SK-N-SH (cell line): ENCODE results near the gene DIAPH1. TPM values are rescaled to one million over a fixed set of nuclear protein-coding genes. Genes with fewer than 3 reads are reported as not detected.
"Not testable (repeated sequence)": the region's sequence is repeated elsewhere in the genome, so short reads cannot be mapped to it uniquely, and the experiment has no call there.

Experiments used
- CTCF ChIA-PET: fragments of 300-600, 350-600 bp; formaldehyde crosslinking; extraction: SDS; loops from one replicate; lab custom pipeline; 2021; lab: Yijun Ruan, JAX
- POLR2A ChIA-PET: fragments of 350-600 bp; sonication (Branson Sonifier 250); formaldehyde crosslinking; extraction: SDS; loops from one replicate; lab custom pipeline; 2020; ENCODE audit warnings: antibody characterized with exemption, inconsistent platforms; lab: Yijun Ruan, JAX
- DNase-seq: peaks from one replicate; pipeline ENCODE4 v3.0.0; 2012
- H2AFZ ChIP-seq: fragments of 200-600 bp; sonication (generic); 2 replicates; pipeline ENCODE4 v1.8.1; 2016; ENCODE audit warnings: antibody characterized with exemption, mild to moderate bottlenecking, low read depth
- H3F3A ChIP-seq: fragments of 200-600 bp; sonication (generic); replicated peaks from 2 replicates; pipeline ENCODE3; 2016; ENCODE audit warnings: antibody characterized with exemption, mild to moderate bottlenecking; ENCODE audit not compliant: insufficient read depth
- H3K27ac ChIP-seq, 2 experiments: fragments of 200-500 bp in 1 of 2; fragments of 200-600 bp in 1 of 2; sonication (Bioruptor generic) in 1 of 2; sonication (generic), shearing (Covaris generic) in 1 of 2; 2 replicates each; pipeline versions ENCODE4 v1.5.1 to v1.6.1; 2014 to 2016; ENCODE audit warnings: low read depth in 2 of 2, inconsistent platforms in 1 of 2, low read length in 1 of 2, mild to moderate bottlenecking in 1 of 2, mixed read lengths in 1 of 2
- H3K27me3 ChIP-seq: fragments of 200-600 bp; sonication (generic), shearing (Covaris generic); 2 replicates; pipeline ENCODE4 v1.6.1; 2016; ENCODE audit warnings: mixed run types; ENCODE audit not compliant: insufficient read depth
- H3K36me3 ChIP-seq, 2 experiments: fragments of 200-500 bp in 1 of 2; fragments of 200-600 bp in 1 of 2; sonication (Bioruptor generic) in 1 of 2; sonication (generic) in 1 of 2; replicated peaks in 1 of 2; 2 replicates each; pipeline versions ENCODE3 to v1.5.1; 2014 to 2016; ENCODE audit warnings: low read length in 1 of 2, mild to moderate bottlenecking in 1 of 2; ENCODE audit not compliant: insufficient read depth in 2 of 2, control insufficient read depth in 1 of 2
- H3K4me1 ChIP-seq, 2 experiments: fragments of 200-500 bp in 1 of 2; fragments of 200-600 bp in 1 of 2; sonication (Bioruptor generic) in 1 of 2; sonication (generic), shearing (Covaris generic) in 1 of 2; 2 replicates each; pipeline versions ENCODE4 v1.5.1 to v1.6.1; 2014 to 2016; ENCODE audit warnings: low read depth in 1 of 2, low read length in 1 of 2, mixed run types in 1 of 2; ENCODE audit not compliant: insufficient read depth in 2 of 2, control insufficient read depth in 1 of 2
- H3K4me2 ChIP-seq: fragments of 200-600 bp; sonication (generic), shearing (Covaris generic); 2 replicates; pipeline ENCODE4 v1.6.1; 2017; ENCODE audit warnings: mixed run types
- H3K4me3 ChIP-seq, 2 experiments: fragments of 200-500 bp in 1 of 2; fragments of 200-600 bp in 1 of 2; sonication (Bioruptor generic) in 1 of 2; sonication (generic), shearing (Covaris generic) in 1 of 2; 2 replicates each; pipeline versions ENCODE4 v1.5.1 to v1.8.1; 2014 to 2016; ENCODE audit warnings: low read depth in 2 of 2, inconsistent platforms in 1 of 2, low read length in 1 of 2, mild to moderate bottlenecking in 1 of 2, mixed read lengths in 1 of 2, moderate library complexity in 1 of 2
- H3K79me2 ChIP-seq: fragments of 200-600 bp; sonication (generic); 2 replicates; pipeline ENCODE4 v1.8.1; 2017; ENCODE audit warnings: mild to moderate bottlenecking; ENCODE audit not compliant: insufficient read depth
- H3K9ac ChIP-seq: fragments of 200-600 bp; sonication (generic); 2 replicates; pipeline ENCODE4 v1.6.1; 2017; ENCODE audit warnings: mixed run types
- H3K9me2 ChIP-seq: fragments of 200-600 bp; sonication (generic); 2 replicates; pipeline ENCODE4 v1.6.1; 2017; ENCODE audit warnings: mixed run types
- H3K9me3 ChIP-seq: fragments of 200-600 bp; sonication (generic); 2 replicates; pipeline ENCODE4 v1.6.1; 2017; ENCODE audit warnings: mixed run types, mild to moderate bottlenecking, moderate library complexity
- H4K20me1 ChIP-seq: fragments of 200-600 bp; sonication (generic); 2 replicates; pipeline ENCODE4 v1.6.1; 2017; ENCODE audit warnings: mild to moderate bottlenecking, mixed run types; ENCODE audit not compliant: insufficient read depth
- CTCF ChIP-seq: fragments of 200-600 bp; sonication (generic); IDR thresholded peaks from 2 replicates; pipeline ENCODE4 v1.6.1; 2017; ENCODE audit warnings: antibody characterized with exemption, mild to moderate bottlenecking, moderate library complexity
- ELF1 ChIP-seq: IDR thresholded peaks from 2 replicates; pipeline ENCODE4 v1.4.0; 2012
- FOXM1 ChIP-seq: IDR thresholded peaks from 2 replicates; pipeline ENCODE4 v1.4.0; 2012; ENCODE audit warnings: low read depth, mild to moderate bottlenecking
- IRF3 ChIP-seq: fragments of 150-350 bp; IDR thresholded peaks from 2 replicates; pipeline ENCODE4 v1.6.1; 2016; ENCODE audit warnings: mild to moderate bottlenecking, low read depth, low read length
- NFIC ChIP-seq: IDR thresholded peaks from 2 replicates; pipeline ENCODE4 v1.4.0; 2012; ENCODE audit warnings: borderline replicate concordance
- POLR2AphosphoS5 ChIP-seq: IDR thresholded peaks from 2 replicates; pipeline ENCODE4 v1.6.1; 2012; ENCODE audit warnings: low read depth, low read length
- RAD21 ChIP-seq: IDR thresholded peaks from 2 replicates; pipeline ENCODE4 v1.6.1; 2012; ENCODE audit warnings: mild to moderate bottlenecking, low read length
- RCOR1 ChIP-seq: fragments of 150-350 bp; IDR thresholded peaks from 2 replicates; pipeline ENCODE4 v1.6.1; 2017; ENCODE audit warnings: antibody characterized with exemption, low read length
- REST ChIP-seq: IDR thresholded peaks from 2 replicates; pipeline ENCODE4 v1.6.1; 2012; ENCODE audit warnings: mild to moderate bottlenecking, low read depth, low read length, moderate library complexity
- RFX5 ChIP-seq: IDR thresholded peaks from 2 replicates; pipeline ENCODE4 v1.6.1; 2012; ENCODE audit warnings: mild to moderate bottlenecking, improper control_type of control experiment, low read length
- SMC3 ChIP-seq: IDR thresholded peaks from 2 replicates; pipeline ENCODE4 v1.6.1; 2012; ENCODE audit warnings: low read depth, low read length, improper control_type of control experiment
- TAF1 ChIP-seq: IDR thresholded peaks from 2 replicates; pipeline ENCODE4 v1.6.1; 2012; ENCODE audit warnings: low read depth, mild to moderate bottlenecking, low read length, moderate library complexity, borderline replicate concordance
- TCF12 ChIP-seq: IDR thresholded peaks from 2 replicates; pipeline ENCODE4 v1.4.0; 2012
- USF1 ChIP-seq: IDR thresholded peaks from 2 replicates; pipeline ENCODE4 v1.4.0; 2012; ENCODE audit warnings: low read depth, borderline replicate concordance
- WGBS: methylation state at CpG from one replicate; pipeline ENCODE4 v1.1.6; 2017; ENCODE audit warnings: low lambda C conversion rate; 5-methylcytosine and 5-hydroxymethylcytosine counted together
- polyA plus RNA-seq, 3 experiments: library from polyadenylated mRNA; depleted of rRNA; stranded (reverse); fragments of >200 nt; gene quantifications; 2 replicates each; pipeline ENCODE4 v1.2.3, GENCODE V29; 2012

DIAPH1 gene
- polyA plus RNA-seq, 1 of the 3 experiments (the other 2 are of a cell fraction) = 30.4 TPM

- TF ChIP-seq REST = no peak
- no peak for TF ChIP-seq USF1
- TF ChIP-seq TCF12 = no peak
- no peak for TF ChIP-seq SMC3
- no peak for TF ChIP-seq RAD21
- no peak for TF ChIP-seq TAF1
- no peak for TF ChIP-seq CTCF
- no peak for TF ChIP-seq FOXM1
- TF ChIP-seq RCOR1 = no peak
- no peak for TF ChIP-seq RFX5
- no peak for TF ChIP-seq NFIC
- TF ChIP-seq IRF3 = no peak
- no peak for TF ChIP-seq ELF1
- no peak for TF ChIP-seq POLR2AphosphoS5
- ChIA-PET CTCF (no interaction called here), POLR2A (no interaction called here)
- Histone ChIP-seq H3K9me2 (no peaks in the 10 kb centered on the region), H3K79me2 (peaks cover 99% of the 10 kb centered on the region), H3K36me3 (peaks cover 4 to 8% of the 10 kb centered on the region in 2 experiments), H3K9me3 (no peaks in the 10 kb centered on the region), H3K27me3 (no peaks in the 10 kb centered on the region), H3K4me1 (no peaks in the 10 kb centered on the region), H3K27ac (no peak overlapping the region), H3K4me2 (no peak overlapping the region), H3F3A (peaks cover 6% of the 10 kb centered on the region), H4K20me1 (no peaks in the 10 kb centered on the region; the same call in 1 of the 2 replicates), H3K9ac (no peak overlapping the region), H2AFZ (no peak overlapping the region), H3K4me3 (no peak overlapping the region)
- WGBS = 97% methylated on average over 3 of the region's 3 CpGs
- no peak for DNase-seq
Observed at GRCh38 chr5:141611289-141611688, 7.5 kb downstream of the DIAPH1 start.

- POLR2A ChIA-PET, H3F3A ChIP-seq, H3K9me3 ChIP-seq, H3K36me3 ChIP-seq, H3K9ac ChIP-seq, H3K9me2 ChIP-seq, H3K27ac ChIP-seq, H3K4me1 ChIP-seq, H3K4me3 ChIP-seq, H4K20me1 ChIP-seq, H3K4me2 ChIP-seq, DNase-seq, H3K27me3 ChIP-seq, H2AFZ ChIP-seq: not testable (repeated sequence)
- CTCF ChIA-PET = interaction anchor here (1.5 to 4.2 kb wide), 2 partner anchors 9 to 18 kb away, joined by 11 to 32 read pairs; partner anchors contain the start of gene DIAPH1
- WGBS = 96% methylated on average over 7 of the region's 7 CpGs
- peaks cover 99% of the 10 kb centered on the region for H3K79me2 ChIP-seq
Observed at GRCh38 chr5:141609921-141610320, 8.9 kb downstream of the DIAPH1 start.
